HEK293 (cell line): ENCODE results near the gene BTBD2.

Experiments used
- CTCF ChIP-seq: fragments of 450-650 bp; formaldehyde crosslinking; IDR thresholded peaks from 2 replicates; pipeline ENCODE4 v1.5.1; 2016; ENCODE audit warnings: missing biosample characterization, missing genetic modification characterization
- SETDB1 ChIP-seq: IDR thresholded peaks from one replicate; pipeline ENCODE4 v1.6.1; 2017; ENCODE audit warnings: mild to moderate bottlenecking, low read length, moderate library complexity, mixed read lengths; ENCODE audit not compliant: insufficient read length
- YY1 ChIP-seq: fragments of 450-650 bp; formaldehyde crosslinking; IDR thresholded peaks from 2 replicates; pipeline ENCODE4 v1.5.1; 2018; ENCODE audit warnings: missing biosample characterization, missing genetic modification characterization
- ZBTB26 ChIP-seq: fragments of 450-650 bp; formaldehyde crosslinking; optimal IDR thresholded peaks from 2 replicates; pipeline ENCODE3; 2016; ENCODE audit warnings: missing biosample characterization, mild to moderate bottlenecking, missing genetic modification characterization
- ZNF449 ChIP-seq: fragments of 450-650 bp; formaldehyde crosslinking; IDR thresholded peaks from 2 replicates; pipeline ENCODE4 v1.5.1; 2017; ENCODE audit warnings: missing biosample characterization, mild to moderate bottlenecking, missing genetic modification characterization, moderate library complexity
- ZNF561 ChIP-seq: fragments of 450-650 bp; IDR thresholded peaks from 2 replicates; pipeline ENCODE4 v1.5.1; 2018; ENCODE audit warnings: missing biosample characterization, missing genetic modification characterization, borderline replicate concordance
- ZSCAN4 ChIP-seq: fragments of 450-650 bp; formaldehyde crosslinking; IDR thresholded peaks from 2 replicates; pipeline ENCODE4 v1.5.1; 2017; ENCODE audit warnings: missing biosample characterization, missing genetic modification characterization

- TF ChIP-seq CTCF (tag by site-specific recombination): no peak
- no peak for TF ChIP-seq ZSCAN4
- no peak for TF ChIP-seq ZNF561 (tag by site-specific recombination)
- TF ChIP-seq ZNF449 (tag by site-specific recombination): no peak
- TF ChIP-seq ZBTB26 (tag by site-specific recombination): no peak
- no peak for TF ChIP-seq SETDB1
- TF ChIP-seq YY1 (tag by site-specific recombination): no peak
Observed at GRCh38 chr19:1979642-1980041, 35.9 kb downstream of the BTBD2 start.
